Measurements from ENCODE around the gene PFDN1.

The PFDN1 gene

GRCh38 chr5:140338908-140339307 lies 36.0 kb upstream of the PFDN1 start:
- TF ChIP-seq, protein P1, sequence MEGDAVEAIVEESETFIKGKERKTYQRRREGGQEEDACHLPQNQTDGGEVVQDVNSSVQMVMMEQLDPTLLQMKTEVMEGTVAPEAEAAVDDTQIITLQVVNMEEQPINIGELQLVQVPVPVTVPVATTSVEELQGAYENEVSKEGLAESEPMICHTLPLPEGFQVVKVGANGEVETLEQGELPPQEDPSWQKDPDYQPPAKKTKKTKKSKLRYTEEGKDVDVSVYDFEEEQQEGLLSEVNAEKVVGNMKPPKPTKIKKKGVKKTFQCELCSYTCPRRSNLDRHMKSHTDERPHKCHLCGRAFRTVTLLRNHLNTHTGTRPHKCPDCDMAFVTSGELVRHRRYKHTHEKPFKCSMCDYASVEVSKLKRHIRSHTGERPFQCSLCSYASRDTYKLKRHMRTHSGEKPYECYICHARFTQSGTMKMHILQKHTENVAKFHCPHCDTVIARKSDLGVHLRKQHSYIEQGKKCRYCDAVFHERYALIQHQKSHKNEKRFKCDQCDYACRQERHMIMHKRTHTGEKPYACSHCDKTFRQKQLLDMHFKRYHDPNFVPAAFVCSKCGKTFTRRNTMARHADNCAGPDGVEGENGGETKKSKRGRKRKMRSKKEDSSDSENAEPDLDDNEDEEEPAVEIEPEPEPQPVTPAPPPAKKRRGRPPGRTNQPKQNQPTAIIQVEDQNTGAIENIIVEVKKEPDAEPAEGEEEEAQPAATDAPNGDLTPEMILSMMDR (conservative IDR thresholded peaks at IDR 0.05): no peak
- H3K27ac ChIP-seq: no peak overlapping the region

DNA sequence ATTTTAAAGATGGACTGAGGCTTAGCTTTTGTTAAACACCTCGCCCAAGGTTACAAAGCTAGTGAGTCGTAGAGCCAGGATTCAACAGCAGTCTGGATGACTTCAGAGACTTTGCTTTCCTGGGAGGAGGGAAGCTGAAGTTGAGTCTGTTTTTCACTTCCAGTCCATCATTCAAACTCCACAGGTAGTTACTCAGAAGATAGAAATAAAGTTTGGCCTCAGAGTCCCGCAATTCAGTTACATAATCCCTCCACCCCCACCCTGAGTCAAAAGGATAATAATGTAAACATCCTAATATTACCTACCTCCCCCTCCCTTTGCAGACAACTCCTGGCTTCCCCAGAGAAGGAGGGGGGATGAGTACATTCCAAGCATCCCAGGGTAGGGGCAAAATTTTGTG lies 35.4 kb upstream of the PFDN1 start:
- no peak overlapping the region for H3K27ac ChIP-seq

DNA sequence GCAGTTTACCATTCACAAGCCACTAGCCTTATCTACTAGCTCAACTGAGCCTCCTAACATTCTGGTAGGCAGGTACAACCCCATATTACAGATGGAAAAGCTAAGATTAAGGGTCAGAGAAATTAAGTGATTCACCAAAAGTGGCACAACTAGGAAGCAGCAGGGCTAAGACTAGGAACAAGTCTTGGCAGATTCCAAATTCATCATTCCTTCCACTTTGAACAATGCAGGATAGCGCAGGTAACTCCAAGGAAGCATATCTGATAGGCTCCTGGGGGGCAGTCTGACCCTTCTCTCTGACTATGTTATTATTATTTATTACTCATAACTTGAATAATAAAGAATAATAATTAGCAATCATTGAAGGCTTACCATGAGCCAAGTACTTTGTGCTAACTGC lies 35.0 kb upstream of the PFDN1 start:
- TF ChIP-seq, protein P1 (conservative IDR thresholded peaks at IDR 0.05): no peak
- H3K27ac ChIP-seq: no peak overlapping the region

More for the DNA sequence above, 35.4 kb upstream of the PFDN1 start:
- TF ChIP-seq, protein P1 (conservative IDR thresholded peaks at IDR 0.05): no peak

GRCh38 chr5:140336388-140336787 lies 33.5 kb upstream of the PFDN1 start:
- TF ChIP-seq, protein P1 (conservative IDR thresholded peaks at IDR 0.05): no peak

DNA sequence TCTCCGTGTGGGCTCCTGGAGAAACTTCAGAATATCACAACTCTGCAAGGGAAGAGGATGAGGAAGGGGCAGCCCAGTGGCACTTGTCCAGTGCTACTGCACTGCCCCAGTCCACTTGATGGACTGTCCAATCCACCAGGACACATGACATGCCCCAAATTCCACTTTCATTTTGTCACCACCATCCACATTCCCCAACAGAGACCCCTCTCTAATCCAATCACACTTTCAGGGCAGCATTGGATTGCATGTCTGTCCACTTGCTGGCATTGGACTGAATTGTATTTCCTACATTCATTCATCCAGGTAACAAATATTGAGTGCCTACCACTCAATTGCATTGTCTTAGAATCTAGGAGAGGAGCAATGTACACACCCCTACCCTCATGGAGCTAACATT lies 28.7 kb upstream of the PFDN1 start:
- TF ChIP-seq, protein P1 (conservative IDR thresholded peaks at IDR 0.05): no peak
- no peak overlapping the region for H3K27ac ChIP-seq

More at GRCh38 chr5:140336388-140336787, 33.5 kb upstream of the PFDN1 start:
- H3K27ac ChIP-seq: no peak overlapping the region

DNA sequence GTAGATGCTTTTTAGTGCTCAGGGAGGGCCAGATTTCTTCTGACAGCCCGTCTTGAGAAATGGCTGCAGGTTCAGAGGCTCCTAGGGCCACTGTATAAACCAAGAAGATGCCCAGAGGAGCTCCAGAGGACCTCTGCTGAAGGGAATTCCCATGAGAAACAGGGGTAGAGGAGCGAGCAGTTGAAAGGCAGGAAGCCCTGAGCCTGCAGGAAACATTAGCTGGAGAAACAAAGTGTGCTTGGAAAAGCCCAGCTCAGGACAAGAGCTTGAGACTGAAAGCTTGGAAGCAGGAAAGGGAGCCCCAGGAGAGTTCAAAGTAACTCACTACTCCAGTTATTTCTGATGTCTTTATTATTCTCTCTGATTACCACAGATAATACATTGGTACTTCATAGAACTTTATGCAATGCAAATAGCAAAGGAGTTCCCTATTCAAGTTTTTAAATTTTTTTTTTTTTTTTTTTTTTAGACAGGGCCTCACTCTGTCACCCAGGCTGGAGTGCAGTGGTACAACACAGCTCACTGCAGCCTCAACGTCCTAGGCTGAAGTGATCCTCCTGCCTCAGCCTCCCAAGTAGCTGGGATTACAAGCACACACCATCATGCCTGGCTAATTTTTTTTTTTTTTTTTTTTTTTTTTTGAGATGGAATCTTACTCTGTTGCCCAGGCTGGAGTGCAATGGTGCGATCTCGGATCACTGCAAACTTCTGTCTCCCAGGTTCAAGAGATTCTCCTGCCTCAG lies 27.0 kb upstream of the PFDN1 start:
- TF ChIP-seq, protein P1 (conservative IDR thresholded peaks at IDR 0.05): no peak
- peak overlapping the region; percentile 100 for H3K27ac ChIP-seq

DNA sequence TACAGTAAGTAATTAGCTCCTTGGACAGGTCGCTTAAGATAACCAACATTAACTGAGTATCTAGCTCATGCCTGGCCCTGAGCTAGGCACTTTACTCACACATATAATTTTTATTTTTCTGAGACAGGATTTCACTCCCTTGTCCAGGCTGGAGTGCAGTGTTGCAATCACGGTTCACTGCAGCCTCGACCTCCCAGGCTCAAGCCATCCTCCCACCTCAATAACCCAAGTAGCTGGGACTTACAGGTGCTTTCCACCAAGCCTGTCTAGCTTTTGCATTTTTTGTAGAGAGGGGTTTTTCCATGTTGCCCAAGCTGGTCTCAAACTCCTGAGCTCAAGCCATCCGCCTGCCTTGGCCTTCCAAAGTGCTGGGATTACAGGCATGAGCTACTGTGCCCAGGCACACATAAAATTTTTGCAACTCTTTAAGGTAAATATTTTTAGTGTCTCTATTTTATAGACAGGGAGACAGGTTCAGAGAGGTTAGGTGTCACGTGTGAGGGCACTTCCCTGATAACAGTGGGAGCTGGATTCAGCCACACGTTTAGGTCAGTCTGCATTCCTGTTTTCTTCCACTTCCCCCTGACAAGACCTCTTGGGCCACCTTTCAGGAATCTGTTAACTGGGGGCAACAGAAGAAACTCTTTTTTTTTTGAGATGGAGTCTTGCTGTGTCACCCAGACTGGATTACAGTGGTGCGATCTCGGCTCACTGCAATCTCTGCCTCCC lies 25.3 kb upstream of the PFDN1 start:
- peak overlapping the region; percentile 100 for H3K27ac ChIP-seq
- TF ChIP-seq, protein P1 (conservative IDR thresholded peaks at IDR 0.05): no peak

All from VCaP (cell line).